Stimulated activated CD4-positive, alpha-beta T cell treated with anti-CD3 and anti-CD28 coated beads, Interleukin-15, amount 100 ng/mL, for 24 hours (primary cell): ENCODE data around the gene DNAI2.

ENCODE experiments used
- DNase-seq: peaks from one replicate; pipeline ENCODE4 v3.0.0-alpha.2; 2020

Gene DNAI2

GRCh38 chr17:74307984-74308773 lies 34.1 kb downstream of the DNAI2 start:
- DNase-seq, result no peak

- DNase-seq, result no peak
These were observed 35.9 kb downstream of the DNAI2 start for GRCh38 chr17:74309902-74310301.

- no peak for DNase-seq
These were observed 40.8 kb downstream of the DNAI2 start for GRCh38 chr17:74314877-74315276.

GRCh38 chr17:74316220-74316619 lies 42.2 kb downstream of the DNAI2 start:
- DNase-seq, result no peak

- DNase-seq, result no peak
These were observed 43.0 kb downstream of the DNAI2 start for GRCh38 chr17:74317071-74317470.

- DNase-seq, result no peak
These were observed 44.4 kb downstream of the DNAI2 start for GRCh38 chr17:74318391-74318790.

GRCh38 chr17:74324521-74324920 lies 50.5 kb downstream of the DNAI2 start:
- no peak for DNase-seq

GRCh38 chr17:74325376-74325742 lies 51.3 kb downstream of the DNAI2 start:
- DNase-seq, result no peak

GRCh38 chr17:74325743-74326379 lies 51.8 kb downstream of the DNAI2 start, which contains the start of gene KIF19:
Gene KIF19 (plus strand): TSS chr17:74326226. CDS start chr17:74326350, 124 bp downstream.
- peak; percentile 76 for DNase-seq

GRCh38 chr17:74326506-74326905 lies 52.5 kb downstream of the DNAI2 start:
- no peak for DNase-seq

- DNase-seq, result no peak
These were observed 54.5 kb downstream of the DNAI2 start for GRCh38 chr17:74328487-74328886.

GRCh38 chr17:74329378-74329777 lies 55.3 kb downstream of the DNAI2 start:
- DNase-seq, result no peak

- DNase-seq, result no peak
These were observed 56.4 kb downstream of the DNAI2 start for GRCh38 chr17:74330446-74330845.

GRCh38 chr17:74332017-74332650 lies 58.1 kb downstream of the DNAI2 start:
- DNase-seq, result no peak

- no peak for DNase-seq
These were observed 58.8 kb downstream of the DNAI2 start for GRCh38 chr17:74332763-74333283.

GRCh38 chr17:74334393-74335039 lies 60.5 kb downstream of the DNAI2 start:
- DNase-seq, result no peak

GRCh38 chr17:74335529-74336062 lies 61.6 kb downstream of the DNAI2 start:
- DNase-seq, result no peak

GRCh38 chr17:74336307-74336706 lies 62.3 kb downstream of the DNAI2 start:
- DNase-seq, result no peak

GRCh38 chr17:74337834-74338500 lies 63.9 kb downstream of the DNAI2 start:
- no peak for DNase-seq

GRCh38 chr17:74339537-74340195 lies 65.6 kb downstream of the DNAI2 start:
- DNase-seq, result no peak

- DNase-seq, result no peak
These were observed 66.5 kb downstream of the DNAI2 start for GRCh38 chr17:74340470-74341023.
